Measurements from ENCODE around the gene GMDS. TPM values are rescaled to one million over a fixed set of nuclear protein-coding genes. Genes with fewer than 3 reads are reported as not detected.

Gene GMDS
- total RNA-seq, 4 donors from 2014 or later: 197 to 375 (median 215) TPM

- no peak overlapping the region for H3K27ac ChIP-seq
- no peaks in the 10 kb centered on the region for H3K36me3 ChIP-seq
- H3K27me3 ChIP-seq: no peaks in the 10 kb centered on the region
- TF ChIP-seq POLR2A (IDR thresholded peaks at IDR 0.05): no peak
- no peaks in the 10 kb centered on the region for H3K4me1 ChIP-seq
- no peaks in the 10 kb centered on the region for H3K9me3 ChIP-seq
- no peak for DNase-seq
- no peak overlapping the region for H3K4me3 ChIP-seq
Observed at GRCh38 chr6:2034256-2034655, 211.1 kb downstream of the GMDS start.

GRCh38 chr6:2033544-2033943 lies 211.9 kb downstream of the GMDS start:
- H3K4me1 ChIP-seq: no peaks in the 10 kb centered on the region
- no peak overlapping the region for H3K27ac ChIP-seq
- H3K27me3 ChIP-seq: no peaks in the 10 kb centered on the region
- TF ChIP-seq POLR2A (IDR thresholded peaks at IDR 0.05) (no peak), CTCF (IDR thresholded peaks at IDR 0.05) (no peak)
- no peaks in the 10 kb centered on the region for H3K36me3 ChIP-seq
- H3K4me3 ChIP-seq: no peak overlapping the region
- no peaks in the 10 kb centered on the region for H3K9me3 ChIP-seq
- DNase-seq: no peak

- no peaks in the 10 kb centered on the region for H3K36me3 ChIP-seq
- TF ChIP-seq CTCF (IDR thresholded peaks at IDR 0.05) (no peak), POLR2A (IDR thresholded peaks at IDR 0.05) (no peak)
Observed at GRCh38 chr6:2030682-2031244, 214.6 kb downstream of the GMDS start.

GRCh38 chr6:2029952-2030351 lies 215.5 kb downstream of the GMDS start:
- DNase-seq: no peak
- no peaks in the 10 kb centered on the region for H3K4me1 ChIP-seq
- H3K36me3 ChIP-seq: no peaks in the 10 kb centered on the region
- no peak for TF ChIP-seq POLR2A (IDR thresholded peaks at IDR 0.05)
- no peak for TF ChIP-seq CTCF (IDR thresholded peaks at IDR 0.05)
- H3K27ac ChIP-seq: no peak overlapping the region
- no peaks in the 10 kb centered on the region for H3K27me3 ChIP-seq
- no peaks in the 10 kb centered on the region for H3K9me3 ChIP-seq
- H3K4me3 ChIP-seq: no peak overlapping the region

More at GRCh38 chr6:2030682-2031244, 214.6 kb downstream of the GMDS start:
- Histone ChIP-seq H3K27ac (no peak overlapping the region), H3K27me3 (no peaks in the 10 kb centered on the region), H3K4me1 (no peaks in the 10 kb centered on the region), H3K4me3 (no peak overlapping the region), H3K9me3 (no peaks in the 10 kb centered on the region)
- DNase-seq: no peak

- no peak overlapping the region for H3K4me3 ChIP-seq
- H3K9me3 ChIP-seq: no peaks in the 10 kb centered on the region
- no peaks in the 10 kb centered on the region for H3K36me3 ChIP-seq
- H3K27me3 ChIP-seq: no peaks in the 10 kb centered on the region
- TF ChIP-seq CTCF (IDR thresholded peaks at IDR 0.05): no peak
- TF ChIP-seq POLR2A (IDR thresholded peaks at IDR 0.05): no peak
- no peak for DNase-seq
- no peaks in the 10 kb centered on the region for H3K4me1 ChIP-seq
- no peak overlapping the region for H3K27ac ChIP-seq
Observed at GRCh38 chr6:2029130-2029794, 216.1 kb downstream of the GMDS start.

- H3K36me3 ChIP-seq: no peaks in the 10 kb centered on the region
- H3K4me1 ChIP-seq: no peaks in the 10 kb centered on the region
- DNase-seq: no peak
- no peak overlapping the region for H3K4me3 ChIP-seq
- H3K27me3 ChIP-seq: no peaks in the 10 kb centered on the region
- no peaks in the 10 kb centered on the region for H3K9me3 ChIP-seq
- TF ChIP-seq CTCF (IDR thresholded peaks at IDR 0.05) (no peak), POLR2A (IDR thresholded peaks at IDR 0.05) (no peak)
- no peak overlapping the region for H3K27ac ChIP-seq
Observed at GRCh38 chr6:2028457-2029038, 216.9 kb downstream of the GMDS start.

Data from Peyer's patch (tissue), 4 donors.